ENCODE results near the gene GSX1. TPM values are rescaled to one million over a fixed set of nuclear protein-coding genes. Genes with fewer than 3 reads are reported as not detected.

The GSX1 gene
- total RNA-seq, 2 donors from 2014 or later, result not detected

- DNase-seq (ENCODE audit: low spot score), result peak; percentile 6
- H3K4me3 ChIP-seq, result no peak overlapping the region
- no peaks in the 10 kb centered on the region for H3K4me1 ChIP-seq (replicated peaks)
- H3K36me3 ChIP-seq, result no peaks in the 10 kb centered on the region
- TF ChIP-seq POLR2A (IDR thresholded peaks at IDR 0.05), result no peak
- no peak for TF ChIP-seq POLR2AphosphoS5 (IDR thresholded peaks at IDR 0.05)
- TF ChIP-seq CTCF (IDR thresholded peaks at IDR 0.05), result peak; percentile 65 to 89 (median 80)
- H3K9me3 ChIP-seq, result no peaks in the 10 kb centered on the region
- intact Hi-C loops (cut with DNase I), result loop anchor here (2.0 kb wide), 1 partner anchor 155 kb away; no protein-coding TSS in a partner anchor
- 1% methylated on average over 25 of the region's 25 CpGs for WGBS
- no peak overlapping the region for H3K27ac ChIP-seq
- H3K27me3 ChIP-seq (replicated peaks; ENCODE audit: insufficient read depth), result peaks cover 4% of the 10 kb centered on the region
Observed at GRCh38 chr13:27830010-27830409, 37.7 kb downstream of the GSX1 start.

GRCh38 chr13:27833206-27833605 is 40.9 kb downstream of the GSX1 start:
- H3K36me3 ChIP-seq, result no peaks in the 10 kb centered on the region
- H3K9me3 ChIP-seq, result no peaks in the 10 kb centered on the region
- peaks cover 4% of the 10 kb centered on the region for H3K27me3 ChIP-seq (replicated peaks; ENCODE audit: insufficient read depth)
- TF ChIP-seq POLR2AphosphoS5 (IDR thresholded peaks at IDR 0.05) (no peak), CTCF (IDR thresholded peaks at IDR 0.05) (no peak), POLR2A (IDR thresholded peaks at IDR 0.05) (no peak)
- DNase-seq (ENCODE audit: low spot score), result no peak
- H3K4me3 ChIP-seq, result no peak overlapping the region
- intact Hi-C loops (cut with DNase I), result no loop called here
- WGBS, result 87% methylated on average over 7 of the region's 7 CpGs
- no peaks in the 10 kb centered on the region for H3K4me1 ChIP-seq (replicated peaks)
- H3K27ac ChIP-seq, result no peak overlapping the region

- no peak for TF ChIP-seq POLR2AphosphoS5 (IDR thresholded peaks at IDR 0.05)
- TF ChIP-seq POLR2A (IDR thresholded peaks at IDR 0.05), result no peak
- TF ChIP-seq CTCF (IDR thresholded peaks at IDR 0.05), result no peak
- H3K9me3 ChIP-seq, result no peaks in the 10 kb centered on the region
- intact Hi-C loops (cut with DNase I), result no loop called here
Observed at GRCh38 chr13:27834095-27834494, 41.8 kb downstream of the GSX1 start.

GRCh38 chr13:27835799-27836198 is 43.5 kb downstream of the GSX1 start:
- intact Hi-C loops (cut with DNase I), result no loop called here
- no peaks in the 10 kb centered on the region for H3K9me3 ChIP-seq
- no peaks in the 10 kb centered on the region for H3K4me1 ChIP-seq (replicated peaks)
- DNase-seq (ENCODE audit: low spot score), result no peak
- peaks cover 2% of the 10 kb centered on the region for H3K27me3 ChIP-seq (replicated peaks; ENCODE audit: insufficient read depth)
- TF ChIP-seq POLR2AphosphoS5 (IDR thresholded peaks at IDR 0.05) (no peak), POLR2A (IDR thresholded peaks at IDR 0.05) (no peak), CTCF (IDR thresholded peaks at IDR 0.05) (no peak)
- no peak overlapping the region for H3K4me3 ChIP-seq
- H3K27ac ChIP-seq, result no peak overlapping the region
- WGBS, result 81% methylated on average over 3 of the region's 3 CpGs
- no peaks in the 10 kb centered on the region for H3K36me3 ChIP-seq

More at GRCh38 chr13:27834095-27834494, 41.8 kb downstream of the GSX1 start:
- WGBS, result 56% methylated on average over 6 of the region's 6 CpGs
- Histone ChIP-seq H3K27ac (no peak overlapping the region), H3K4me3 (no peak overlapping the region), H3K27me3 (replicated peaks; ENCODE audit: insufficient read depth) (peaks cover 4% of the 10 kb centered on the region), H3K36me3 (no peaks in the 10 kb centered on the region), H3K4me1 (replicated peaks) (no peaks in the 10 kb centered on the region)
- no peak for DNase-seq (ENCODE audit: low spot score)

- H3K9me3 ChIP-seq, result no peaks in the 10 kb centered on the region
- no peaks in the 10 kb centered on the region for H3K36me3 ChIP-seq
- H3K27me3 ChIP-seq (replicated peaks; ENCODE audit: insufficient read depth), result peaks cover 2% of the 10 kb centered on the region
- TF ChIP-seq CTCF (IDR thresholded peaks at IDR 0.05) (no peak), POLR2A (IDR thresholded peaks at IDR 0.05) (no peak), POLR2AphosphoS5 (IDR thresholded peaks at IDR 0.05) (no peak)
- no peak overlapping the region for H3K4me3 ChIP-seq
- no peak for DNase-seq (ENCODE audit: low spot score)
- no peak overlapping the region for H3K27ac ChIP-seq
- WGBS, result 50% methylated on average over 8 of the region's 8 CpGs
- no peaks in the 10 kb centered on the region for H3K4me1 ChIP-seq (replicated peaks)
- intact Hi-C loops (cut with DNase I), result no loop called here
Observed at GRCh38 chr13:27839809-27840467, 47.7 kb downstream of the GSX1 start.
